Naive thymus-derived CD8-positive, alpha-beta T cell (primary cell): ENCODE data around the gene AIFM3. TPM values are rescaled to one million over a fixed set of nuclear protein-coding genes. Genes with fewer than 3 reads are reported as not detected.

Experiments
- ATAC-seq, 2 donors: fragments of 150-1000 bp; cut with Tn5 transposase in 1 of 2; sonication (Bioruptor Pico), chemical (Tn5 transposase) in 1 of 2; 1 replicate in 1 of 2; 2 replicates in 1 of 2; pipeline ENCODE4 v1.10.0; 2021; ENCODE audit warnings: mild to moderate bottlenecking in 2 of 2, moderate library complexity in 2 of 2
- POLR2A ChIA-PET: fragments of 350-600 bp; sonication (Branson Sonifier 250); formaldehyde crosslinking; loops from one replicate; lab custom pipeline; 2021; ENCODE audit warnings: antibody characterized with exemption; lab: Charles Lee
- DNase-seq, 10 donors: peaks; one replicate each; pipeline versions ENCODE4 v3.0.0 to v3.0.0-alpha.2; 2020 to 2022
- H3K27ac Mint-ChIP-seq, 10 donors: one replicate each; pipeline ENCODE4 v1.8.0; 2020 to 2022; ENCODE audit warnings: mild to moderate bottlenecking in 10 of 10, mixed read lengths in 10 of 10, moderate library complexity in 4 of 10, inconsistent platforms in 1 of 10
- H3K27me3 Mint-ChIP-seq, 5 donors: one replicate each; pipeline ENCODE4 v1.8.0; 2021 to 2022; ENCODE audit warnings: mixed read lengths in 5 of 5
- H3K36me3 Mint-ChIP-seq, 3 donors: one replicate each; pipeline ENCODE4 v1.8.0; 2020 to 2022; ENCODE audit warnings: mixed read lengths in 3 of 3, mild to moderate bottlenecking in 2 of 3, inconsistent platforms in 1 of 3
- H3K4me1 Mint-ChIP-seq, 4 donors: one replicate each; pipeline ENCODE4 v1.8.0; 2021 to 2022; ENCODE audit warnings: mixed read lengths in 4 of 4
- H3K4me3 Mint-ChIP-seq, 10 donors: one replicate each; pipeline ENCODE4 v1.8.0; 2020 to 2022; ENCODE audit warnings: mild to moderate bottlenecking in 10 of 10, mixed read lengths in 10 of 10, moderate library complexity in 6 of 10, inconsistent platforms in 1 of 10
- H3K9me3 Mint-ChIP-seq, 9 donors: one replicate each; pipeline ENCODE4 v1.8.0; 2020 to 2022; ENCODE audit warnings: mixed read lengths in 9 of 9, mild to moderate bottlenecking in 3 of 9, inconsistent platforms in 1 of 9, moderate library complexity in 1 of 9
- polyA plus RNA-seq, 3 donors: library from polyadenylated mRNA; unstranded; fragments of 300-500 nt; fragmentation: Illumina TruSeq; gene quantifications; one replicate each; pipeline ENCODE4 v1.2.3, GENCODE V29; 2021
- total RNA-seq, 8 experiments: library from RNA in 2 of 8; stranded (reverse) in 2 of 8; gene quantifications; one replicate each; pipeline ENCODE4 v1.2.3 and lab custom pipeline; 2021 to 2026

AIFM3 gene
- total and polyA plus RNA-seq, 5 experiments from 2014 or later = 0.16 to 1.3 (median 0.47) TPM

DNA sequence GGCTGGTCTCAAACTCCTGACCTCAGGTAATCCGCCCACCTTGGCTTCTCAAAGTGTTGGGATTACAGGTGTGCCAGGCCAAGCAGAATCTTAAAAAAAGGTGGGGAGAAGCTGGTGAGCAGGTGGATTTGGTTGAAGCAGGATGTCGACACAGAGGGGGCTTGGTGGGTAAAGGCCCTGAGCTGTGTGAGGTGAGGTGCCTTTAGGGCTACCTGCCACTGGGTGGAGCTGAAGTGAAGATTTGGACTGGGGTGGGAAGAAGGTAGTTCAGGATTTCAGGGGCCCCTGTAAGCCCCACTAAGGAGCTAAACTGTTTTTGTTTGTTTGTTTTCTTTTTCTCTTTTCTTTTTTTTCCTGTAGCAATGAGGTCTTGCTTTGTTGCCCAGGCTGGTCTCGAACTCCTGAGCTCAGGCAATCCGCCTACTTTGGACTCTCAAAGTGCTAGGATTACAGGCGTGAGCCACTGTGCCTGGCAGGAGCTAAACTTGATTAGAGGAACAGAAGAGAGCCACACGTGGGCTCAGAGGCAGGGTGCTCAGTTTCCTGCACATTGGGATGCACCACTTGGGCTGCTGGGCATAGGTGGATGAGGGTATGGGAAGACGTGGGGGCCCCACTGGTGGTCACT is 53.9 kb downstream of the AIFM3 start:
- POLR2A ChIA-PET = interaction anchor here (0.8 to 1.7 kb wide), 2 partner anchors 18 to 39 kb away, joined by 3 to 4 read pairs; partner anchors contain the start of gene LZTR1
- Mint-ChIP-seq H3K4me1 (peaks cover 14 to 36% (median 24%) of the 10 kb centered on the region in 4 donors), H3K27ac (peak overlapping the region in 4 of 10 donors; percentile 21 to 71 (median 39)), H3K9me3 (no peaks in the 10 kb centered on the region), H3K27me3 (no peaks in the 10 kb centered on the region), H3K4me3 (no peak overlapping the region), H3K36me3 (no peaks in the 10 kb centered on the region)
- DNase-seq (peak in 6 of 10 donors; percentile 31 to 60 (median 46)), ATAC-seq (peak; percentile 77 to 81)

DNA sequence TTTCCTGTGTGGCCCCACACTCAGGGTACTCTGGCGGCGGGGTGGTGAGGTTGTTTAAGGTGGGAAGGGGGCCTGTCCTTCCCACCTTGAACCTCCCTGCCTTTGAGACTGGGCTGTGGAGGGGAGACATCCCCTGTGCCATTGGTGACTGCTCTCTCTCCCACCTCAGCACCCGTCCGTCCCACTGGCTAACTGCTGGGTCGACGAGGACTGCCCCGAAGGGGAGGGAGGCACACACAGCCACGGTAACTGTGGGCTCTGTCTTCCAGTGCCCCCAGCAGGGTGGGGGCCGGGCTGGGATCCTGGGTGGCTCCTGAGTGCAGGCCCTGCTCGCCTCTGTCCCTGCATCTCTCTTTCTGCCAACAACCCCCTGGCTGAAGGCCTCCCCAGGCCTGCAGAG is 55.5 kb downstream of the AIFM3 start:
- ATAC-seq (no peak), DNase-seq (peak in 1 of 10 donors; percentile 53)
- H3K36me3 Mint-ChIP-seq = no peaks in the 10 kb centered on the region
- no peak overlapping the region for H3K4me3 Mint-ChIP-seq
- H3K27me3 Mint-ChIP-seq = no peaks in the 10 kb centered on the region
- H3K4me1 Mint-ChIP-seq = peaks cover 16 to 36% (median 21%) of the 10 kb centered on the region in 4 donors
- POLR2A ChIA-PET = interaction anchor here (1.7 kb wide), 1 partner anchor 20 kb away, joined by 4 read pairs; no protein-coding TSS in a partner anchor
- H3K9me3 Mint-ChIP-seq = no peaks in the 10 kb centered on the region
- no peak overlapping the region for H3K27ac Mint-ChIP-seq

DNA sequence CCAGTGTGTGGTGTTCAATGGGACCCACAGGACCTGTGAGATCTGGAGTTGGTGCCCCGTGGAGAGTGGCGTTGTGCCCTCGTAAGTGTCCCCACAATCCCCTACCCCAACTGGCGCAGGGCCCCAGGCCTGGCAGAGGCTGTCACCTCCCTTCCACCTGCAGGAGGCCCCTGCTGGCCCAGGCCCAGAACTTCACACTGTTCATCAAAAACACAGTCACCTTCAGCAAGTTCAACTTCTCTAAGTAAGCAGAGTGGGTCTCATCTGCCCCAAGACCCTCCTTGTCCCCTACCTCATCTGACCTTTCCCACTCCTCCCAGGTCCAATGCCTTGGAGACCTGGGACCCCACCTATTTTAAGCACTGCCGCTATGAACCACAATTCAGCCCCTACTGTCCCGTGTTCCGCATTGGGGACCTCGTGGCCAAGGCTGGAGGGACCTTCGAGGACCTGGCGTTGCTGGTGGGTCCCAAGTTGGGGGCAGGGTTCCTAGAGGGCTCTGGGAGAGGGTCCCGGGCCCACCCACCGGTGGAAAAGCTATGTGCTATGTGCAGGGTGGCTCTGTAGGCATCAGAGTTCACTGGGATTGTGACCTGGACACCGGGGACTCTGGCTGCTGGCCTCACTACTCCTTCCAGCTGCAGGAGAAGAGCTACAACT is 56.0 kb downstream of the AIFM3 start:
- ATAC-seq (no peak), DNase-seq (no peak)
- POLR2A ChIA-PET = interaction anchor here (2.2 kb wide), 1 partner anchor 21 kb away, joined by 14 read pairs; the partner anchor contains the start of gene THAP7

DNA sequence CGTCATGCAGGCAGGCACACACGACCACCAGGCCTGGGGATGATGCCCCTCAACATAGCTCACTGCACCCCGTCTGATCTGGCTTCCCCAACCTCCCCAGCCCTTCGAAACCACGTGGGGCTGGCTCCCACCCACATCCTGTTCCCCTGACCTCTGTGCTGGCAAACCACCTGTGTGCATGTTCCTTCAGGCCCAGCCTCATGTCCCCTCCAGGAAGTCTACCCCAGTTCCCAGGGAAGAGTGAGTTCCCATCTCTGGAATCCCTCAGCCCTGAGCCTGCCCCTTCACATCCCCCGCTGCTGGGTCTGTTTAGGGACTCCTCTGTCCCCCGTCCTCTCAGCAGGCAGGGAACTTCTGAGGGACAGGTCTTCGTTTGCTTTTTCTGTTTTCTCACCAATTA is 58.2 kb downstream of the AIFM3 start:
- DNase-seq = peak in 4 of 10 donors; percentile 30 to 69 (median 43)
- H3K9me3 Mint-ChIP-seq = no peaks in the 10 kb centered on the region
- POLR2A ChIA-PET = interaction anchor here (0.5 to 2.2 kb wide), 4 partner anchors 19 to 287 kb away, joined by 5 to 14 read pairs (median 6); partner anchors contain the start of gene THAP7
- peak overlapping the region; percentile 22 to 81 (median 62) for H3K4me3 Mint-ChIP-seq
- peak overlapping the region; percentile 39 to 95 (median 86) for H3K27ac Mint-ChIP-seq
- H3K36me3 Mint-ChIP-seq = no peaks in the 10 kb centered on the region
- peak; percentile 87 to 89 for ATAC-seq
- peaks cover 0 to 2% (median 0%) of the 10 kb centered on the region in 5 donors for H3K27me3 Mint-ChIP-seq
- peaks cover 14 to 42% (median 25%) of the 10 kb centered on the region in 4 donors for H3K4me1 Mint-ChIP-seq

More for the DNA sequence above, 56.0 kb downstream of the AIFM3 start:
- no peak overlapping the region for H3K4me3 Mint-ChIP-seq
- no peaks in the 10 kb centered on the region for H3K27me3 Mint-ChIP-seq
- peak overlapping the region in 3 of 10 donors; percentile 35 to 61 (median 38) for H3K27ac Mint-ChIP-seq
- H3K9me3 Mint-ChIP-seq = no peaks in the 10 kb centered on the region
- peaks cover 15 to 36% (median 21%) of the 10 kb centered on the region in 4 donors for H3K4me1 Mint-ChIP-seq
- H3K36me3 Mint-ChIP-seq = no peaks in the 10 kb centered on the region

DNA sequence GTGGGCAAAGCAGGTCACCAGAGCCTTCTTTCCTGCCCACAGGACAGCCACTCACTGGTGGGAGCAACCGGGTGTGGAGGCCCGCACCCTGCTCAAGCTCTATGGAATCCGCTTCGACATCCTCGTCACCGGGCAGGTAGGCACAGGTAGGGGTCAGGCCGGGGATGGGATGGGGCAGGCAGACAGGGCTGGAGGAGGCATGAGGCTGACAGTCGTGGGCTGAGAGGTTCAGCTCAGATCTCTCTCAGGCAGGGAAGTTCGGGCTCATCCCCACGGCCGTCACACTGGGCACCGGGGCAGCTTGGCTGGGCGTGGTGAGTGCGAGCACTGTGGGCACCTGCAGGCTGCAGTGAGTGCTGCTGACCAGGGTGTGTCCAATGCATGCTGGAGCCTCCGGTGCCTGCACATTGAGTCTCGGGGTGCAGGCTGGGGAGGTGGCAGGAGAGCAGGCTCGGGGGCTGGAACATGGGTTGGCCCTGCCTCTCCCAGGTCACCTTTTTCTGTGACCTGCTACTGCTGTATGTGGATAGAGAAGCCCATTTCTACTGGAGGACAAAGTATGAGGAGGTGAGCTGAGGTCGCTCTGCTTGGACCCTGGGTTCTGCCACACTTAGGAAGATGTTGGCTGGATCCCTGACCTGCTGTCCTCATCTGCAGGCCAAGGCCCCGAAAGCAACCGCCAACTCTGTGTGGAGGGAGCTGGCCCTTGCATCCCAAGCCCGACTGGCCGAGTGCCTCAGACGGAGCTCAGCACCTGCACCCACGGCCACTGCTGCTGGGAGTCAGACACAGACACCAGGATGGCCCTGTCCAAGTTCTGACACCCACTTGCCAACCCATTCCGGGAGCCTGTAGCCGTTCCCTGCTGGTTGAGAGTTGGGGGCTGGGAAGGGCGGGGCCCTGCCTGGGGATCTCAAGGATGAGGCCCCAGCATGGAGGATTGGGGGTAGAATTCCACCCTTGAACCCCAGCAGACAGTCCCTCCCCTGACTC is 59.0 kb downstream of the AIFM3 start:
- Mint-ChIP-seq H3K27ac (peak overlapping the region in 9 of 10 donors; percentile 63 to 95 (median 88)), H3K4me3 (peak overlapping the region in 7 of 10 donors; percentile 13 to 81 (median 57)), H3K27me3 (peaks cover 0 to 9% (median 5%) of the 10 kb centered on the region in 5 donors), H3K4me1 (peaks cover 14 to 46% (median 25%) of the 10 kb centered on the region in 4 donors), H3K36me3 (no peaks in the 10 kb centered on the region), H3K9me3 (no peaks in the 10 kb centered on the region)
- POLR2A ChIA-PET = no interaction called here
- no peak for ATAC-seq
- peak in 1 of 10 donors; percentile 62 for DNase-seq

DNA sequence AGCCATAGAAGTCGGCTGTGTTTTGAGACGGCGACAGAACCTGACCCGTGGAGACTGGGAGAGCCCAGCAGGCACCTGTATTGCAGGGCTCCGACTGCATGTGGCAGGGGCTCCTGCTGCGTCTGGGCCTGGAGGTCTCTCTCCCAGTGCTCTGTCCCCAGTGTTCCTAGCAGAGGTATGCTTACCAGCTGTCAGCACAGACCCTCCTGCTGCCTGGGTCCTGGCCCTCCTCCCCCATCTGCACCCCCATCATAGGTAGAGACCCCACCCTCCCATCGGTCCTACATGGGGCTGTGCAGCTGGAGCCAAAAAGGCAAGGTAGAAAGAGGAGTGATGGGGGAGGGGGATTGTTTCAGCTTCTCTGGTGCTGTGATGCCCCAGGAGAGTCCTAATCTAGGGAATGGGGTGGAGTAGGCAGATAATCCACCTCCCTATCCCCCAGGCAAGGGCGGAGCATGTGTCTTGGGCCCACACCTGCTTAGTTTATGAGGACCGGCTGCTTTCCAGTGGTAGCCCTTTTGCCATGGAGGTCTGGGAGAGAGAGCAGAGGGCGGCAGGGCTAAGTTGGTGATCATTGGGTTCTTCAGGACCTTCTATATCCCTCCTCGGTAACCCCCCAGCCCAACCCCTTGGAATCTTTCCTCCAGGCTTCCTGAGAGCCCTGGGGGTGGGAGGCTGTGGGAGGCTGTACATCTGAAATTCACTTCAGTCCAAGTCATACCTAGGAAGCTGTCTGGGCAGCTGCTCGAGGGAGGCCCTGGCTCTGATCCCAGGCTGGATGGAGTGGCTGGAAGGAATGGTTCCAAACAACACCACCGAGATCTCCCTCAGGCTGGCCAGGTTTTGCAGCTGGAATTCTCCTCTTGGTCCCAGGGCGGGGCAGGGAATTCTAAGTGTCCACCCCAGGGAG is 60.0 kb downstream of the AIFM3 start:
- POLR2A ChIA-PET = no interaction called here
- no peak for DNase-seq
- Mint-ChIP-seq H3K27me3 (peaks cover 0 to 11% (median 9%) of the 10 kb centered on the region in 5 donors), H3K4me3 (no peak overlapping the region), H3K4me1 (peaks cover 14 to 44% (median 27%) of the 10 kb centered on the region in 4 donors), H3K27ac (peak overlapping the region in 3 of 10 donors; percentile 7 to 50 (median 49)), H3K9me3 (no peaks in the 10 kb centered on the region), H3K36me3 (no peaks in the 10 kb centered on the region)
- no peak for ATAC-seq

DNA sequence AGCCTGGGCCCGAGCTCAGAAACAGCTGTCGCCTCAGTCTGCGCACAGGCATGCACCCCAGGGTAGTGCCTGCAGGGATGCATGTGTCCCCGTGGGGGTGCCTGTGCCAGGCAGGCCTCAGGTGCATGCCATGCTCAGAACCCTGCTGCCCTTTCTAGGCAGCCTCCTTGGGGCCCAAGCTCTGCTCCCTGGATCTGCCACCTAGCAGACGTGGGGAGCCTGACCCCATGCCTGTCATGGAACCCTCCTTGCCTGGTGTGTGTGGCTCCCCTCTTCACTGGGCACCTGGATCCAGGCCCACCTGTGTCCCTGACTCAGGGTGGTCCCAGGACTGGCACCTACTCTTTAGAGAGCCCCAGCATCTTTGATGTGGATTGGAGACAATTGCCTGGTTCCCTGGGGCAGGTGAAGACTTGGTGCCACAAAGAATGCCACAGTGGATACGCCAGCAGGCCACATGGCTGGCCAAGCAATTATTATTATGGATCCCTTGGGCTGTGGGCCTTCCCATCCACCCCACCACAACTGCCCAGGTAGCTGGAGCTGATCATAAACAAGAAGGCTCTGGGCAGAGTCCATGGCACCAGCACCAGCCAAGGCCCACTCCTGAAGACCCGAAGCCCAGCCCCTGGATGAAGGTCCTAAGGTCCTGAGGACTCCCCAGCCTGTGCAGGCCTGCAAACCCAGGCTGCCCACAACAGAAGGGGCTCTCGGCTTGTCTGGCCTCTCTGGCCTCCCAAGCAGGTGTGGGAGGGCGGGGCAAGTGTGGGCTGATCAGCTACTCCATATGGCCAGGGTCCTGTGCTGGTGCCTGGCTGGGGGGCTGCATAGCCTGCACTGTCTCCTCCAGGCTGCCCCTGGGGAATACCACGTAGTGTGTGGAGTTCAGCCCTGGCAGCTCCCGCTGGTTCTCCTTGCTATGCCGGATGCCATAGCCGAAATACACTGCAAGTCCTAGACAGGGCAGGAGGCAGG is 61.5 kb downstream of the AIFM3 start:
- Mint-ChIP-seq H3K4me1 (peaks cover 14 to 47% (median 31%) of the 10 kb centered on the region in 4 donors), H3K27me3 (peaks cover 0 to 18% (median 11%) of the 10 kb centered on the region in 5 donors), H3K36me3 (no peaks in the 10 kb centered on the region), H3K4me3 (no peak overlapping the region), H3K9me3 (no peaks in the 10 kb centered on the region), H3K27ac (no peak overlapping the region)
- POLR2A ChIA-PET = no interaction called here
- peak in 1 of 10 donors; percentile 50 for DNase-seq
- no peak for ATAC-seq

DNA sequence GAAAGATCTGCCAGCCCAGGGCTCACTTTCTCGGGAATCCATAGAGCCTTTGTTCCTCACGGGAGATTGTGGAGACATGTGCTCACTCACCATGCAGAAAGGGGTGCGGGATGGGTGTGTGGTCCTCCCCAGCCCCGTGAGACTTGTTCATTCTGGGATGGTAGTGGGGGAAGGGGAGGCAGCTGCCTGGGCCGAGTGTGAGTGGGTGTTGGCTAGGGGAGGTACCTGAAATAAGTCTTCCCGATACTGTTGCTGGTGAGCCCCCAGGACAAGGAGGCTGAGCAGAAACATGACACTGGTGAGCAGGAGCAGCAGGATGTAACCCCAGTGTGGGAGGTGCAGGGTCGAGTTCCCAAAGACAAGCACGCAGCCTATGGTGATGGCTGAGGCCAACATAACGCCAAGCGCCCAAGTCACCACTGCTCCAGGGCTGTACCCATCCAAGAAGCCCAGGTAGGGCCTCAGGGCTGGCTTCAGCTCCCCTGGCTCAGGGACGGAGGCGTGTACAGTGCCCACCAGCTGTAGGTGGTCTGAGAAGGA is 62.5 kb downstream of the AIFM3 start:
- no peak for ATAC-seq
- Mint-ChIP-seq H3K9me3 (no peaks in the 10 kb centered on the region), H3K36me3 (no peaks in the 10 kb centered on the region), H3K4me3 (peak overlapping the region in 3 of 10 donors; percentile 9 to 16 (median 10)), H3K4me1 (peaks cover 14 to 45% (median 30%) of the 10 kb centered on the region in 4 donors), H3K27me3 (peaks cover 0 to 22% (median 11%) of the 10 kb centered on the region in 5 donors), H3K27ac (peak overlapping the region in 2 of 10 donors; percentile 15 to 27)
- no peak for DNase-seq
- POLR2A ChIA-PET = no interaction called here

DNA sequence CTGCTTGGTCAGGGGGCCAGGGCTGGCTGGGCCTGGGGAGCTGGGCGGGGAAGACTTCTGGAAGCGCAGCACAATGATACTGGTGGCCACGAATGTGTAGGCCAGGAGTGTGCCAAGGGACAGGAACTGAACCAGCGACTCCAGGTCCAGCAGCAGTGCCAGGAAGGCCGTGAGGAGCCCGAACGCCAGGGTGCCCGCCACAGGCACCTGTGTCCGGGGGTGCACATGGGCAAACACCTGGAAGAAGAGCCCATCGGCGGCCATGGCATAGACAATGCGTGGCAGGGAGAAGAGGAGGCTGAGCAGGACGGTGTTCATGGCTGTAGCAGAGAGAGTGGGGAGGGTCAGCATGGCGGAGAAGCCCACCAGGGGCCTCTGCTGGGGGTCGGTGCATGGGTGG is 63.0 kb downstream of the AIFM3 start:
- no peak for DNase-seq
- no peak for ATAC-seq
- peak overlapping the region in 2 of 10 donors; percentile 15 to 27 for H3K27ac Mint-ChIP-seq
- H3K4me3 Mint-ChIP-seq = peak overlapping the region in 4 of 10 donors; percentile 16 to 61 (median 43)
- H3K27me3 Mint-ChIP-seq = peaks cover 0 to 22% (median 11%) of the 10 kb centered on the region in 5 donors
- no peaks in the 10 kb centered on the region for H3K36me3 Mint-ChIP-seq
- POLR2A ChIA-PET = no interaction called here
- peaks cover 12 to 42% (median 28%) of the 10 kb centered on the region in 4 donors for H3K4me1 Mint-ChIP-seq
- no peaks in the 10 kb centered on the region for H3K9me3 Mint-ChIP-seq
